Astrocyte (in vitro differentiated cells and primary cell): Measurements from ENCODE around the gene GRB2.

Source experiments
- CTCF ChIP-seq: IDR thresholded peaks from 2 replicates; pipeline ENCODE4 v1.5.1; 2011; ENCODE audit warnings: low read depth, mild to moderate bottlenecking, inconsistent platforms, low read length, moderate library complexity; ENCODE audit not compliant: insufficient read depth
- EZH2 ChIP-seq: IDR thresholded peaks from 2 replicates; pipeline ENCODE4 v1.6.1; 2012; ENCODE audit warnings: mild to moderate bottlenecking, low read length, inconsistent platforms; ENCODE audit not compliant: insufficient read depth

- TF ChIP-seq CTCF, result no peak
- TF ChIP-seq EZH2, result no peak
Observed at GRCh38 chr17:75318211-75318610, 87.3 kb downstream of the GRB2 start.
